Transverse colon (tissue), 4 donors: ENCODE data around the gene NR2F6.

Experiments
- CTCF ChIP-seq, 5 experiments: fragments of 200-600 bp in 3 of 5; fragments of 450-650 bp in 2 of 5; sonication (generic) in 3 of 5; IDR thresholded peaks; 1 replicate in 2 of 5; 2 replicates in 3 of 5; pipeline ENCODE4 v1.5.1; 2016 to 2017; ENCODE audit warnings: antibody characterized with exemption in 5 of 5, inconsistent platforms in 3 of 5, mild to moderate bottlenecking in 2 of 5, moderate library complexity in 1 of 5
- POLR2A ChIP-seq: fragments of 450-650 bp; IDR thresholded peaks from one replicate; pipeline ENCODE4 v1.6.1; 2016; ENCODE audit warnings: antibody characterized with exemption, mild to moderate bottlenecking, moderate library complexity
- POLR2AphosphoS5 ChIP-seq, 3 donors: sonication (generic); formaldehyde crosslinking; IDR thresholded peaks; one replicate each; pipeline ENCODE4 v1.6.1; 2016; ENCODE audit warnings: antibody characterized with exemption in 3 of 3

GRCh38 chr19:17286752-17287151 is 41.0 kb upstream of the NR2F6 start:
- TF ChIP-seq CTCF (IDR thresholded peaks at IDR 0.05) (no peak), POLR2A (no peak), POLR2AphosphoS5 (IDR thresholded peaks at IDR 0.05) (no peak)
